Kidney epithelial cell (primary cell): ENCODE results near the gene SLC25A51. TPM values are rescaled to one million over a fixed set of nuclear protein-coding genes. Genes with fewer than 3 reads are reported as not detected.

Source experiments
- DNase-seq: peaks from one replicate; pipeline ENCODE4 v3.0.0-alpha.2; 2010; ENCODE audit warnings: low read depth
- H3K27me3 ChIP-seq: 2 replicates; pipeline ENCODE4 v1.6.0; 2011; ENCODE audit warnings: low read length; ENCODE audit not compliant: control insufficient read depth, insufficient read depth
- H3K36me3 ChIP-seq: 2 replicates; pipeline ENCODE4 v1.5.1; 2011; ENCODE audit warnings: low read length; ENCODE audit not compliant: control insufficient read depth, insufficient read depth
- H3K4me3 ChIP-seq: 2 replicates; pipeline ENCODE4 v1.5.1; 2011; ENCODE audit warnings: low read depth, mild to moderate bottlenecking, control low read depth, low read length
- CTCF ChIP-seq: IDR thresholded peaks from 2 replicates; pipeline ENCODE4 v1.5.1; 2011; ENCODE audit warnings: mild to moderate bottlenecking, moderate library complexity, low read length, control low read depth, inconsistent platforms; ENCODE audit not compliant: insufficient read depth, poor library complexity, severe bottlenecking
- total RNA-seq: library from RNA; depleted of rRNA; stranded (reverse); fragments of >200 nt; gene quantifications from 2 replicates; pipeline ENCODE4 v1.2.3, GENCODE V29; 2015

SLC25A51 gene
- total RNA-seq, 1 donor from 2014 or later: 36.8 TPM

- TF ChIP-seq CTCF: no peak
- no peak overlapping the region for H3K4me3 ChIP-seq
- H3K36me3 ChIP-seq: peaks cover 2% of the 10 kb centered on the region
- DNase-seq: no peak
- no peaks in the 10 kb centered on the region for H3K27me3 ChIP-seq
These were observed 16.0 kb upstream of the SLC25A51 start for GRCh38 chr9:37919956-37920335.

- TF ChIP-seq CTCF: no peak
- Histone ChIP-seq H3K4me3 (no peak overlapping the region), H3K27me3 (no peaks in the 10 kb centered on the region), H3K36me3 (peaks cover 2% of the 10 kb centered on the region)
- no peak for DNase-seq
These were observed 15.5 kb upstream of the SLC25A51 start for GRCh38 chr9:37919246-37919955.

GRCh38 chr9:37918665-37919170 is 14.8 kb upstream of the SLC25A51 start:
- Histone ChIP-seq H3K27me3 (no peaks in the 10 kb centered on the region), H3K36me3 (peaks cover 2% of the 10 kb centered on the region), H3K4me3 (no peak overlapping the region)
- no peak for TF ChIP-seq CTCF
- no peak for DNase-seq

- H3K4me3 ChIP-seq: no peak overlapping the region
- no peaks in the 10 kb centered on the region for H3K27me3 ChIP-seq
- peaks cover 2% of the 10 kb centered on the region for H3K36me3 ChIP-seq
- DNase-seq: no peak
- TF ChIP-seq CTCF: no peak
These were observed 14.1 kb upstream of the SLC25A51 start for GRCh38 chr9:37917801-37918664.

GRCh38 chr9:37917313-37917731 is 13.4 kb upstream of the SLC25A51 start:
- no peak for DNase-seq
- Histone ChIP-seq H3K4me3 (no peak overlapping the region), H3K36me3 (peaks cover 2% of the 10 kb centered on the region), H3K27me3 (no peaks in the 10 kb centered on the region)
- TF ChIP-seq CTCF: no peak
